Right renal cortex interstitium (tissue), 3 donors: Measurements from ENCODE around the gene CD8A. TPM values are rescaled to one million over a fixed set of nuclear protein-coding genes. Genes with fewer than 3 reads are reported as not detected.

Source experiments
- DNase-seq, 3 donors: peaks; one replicate each; pipeline ENCODE4 v3.0.0-alpha.2; 2013; ENCODE audit warnings: low read depth in 3 of 3, low spot score in 2 of 3
- polyA plus RNA-seq, 3 donors: library from polyadenylated mRNA; unstranded; fragments of 120-200 nt; gene quantifications; one replicate each; pipeline ENCODE4 v1.2.1, GENCODE V29; 2013; ENCODE audit not compliant: insufficient read length in 3 of 3

The CD8A gene
- polyA plus RNA-seq, 3 donors = 0.18 to 0.26 (median 0.24) TPM

DNA sequence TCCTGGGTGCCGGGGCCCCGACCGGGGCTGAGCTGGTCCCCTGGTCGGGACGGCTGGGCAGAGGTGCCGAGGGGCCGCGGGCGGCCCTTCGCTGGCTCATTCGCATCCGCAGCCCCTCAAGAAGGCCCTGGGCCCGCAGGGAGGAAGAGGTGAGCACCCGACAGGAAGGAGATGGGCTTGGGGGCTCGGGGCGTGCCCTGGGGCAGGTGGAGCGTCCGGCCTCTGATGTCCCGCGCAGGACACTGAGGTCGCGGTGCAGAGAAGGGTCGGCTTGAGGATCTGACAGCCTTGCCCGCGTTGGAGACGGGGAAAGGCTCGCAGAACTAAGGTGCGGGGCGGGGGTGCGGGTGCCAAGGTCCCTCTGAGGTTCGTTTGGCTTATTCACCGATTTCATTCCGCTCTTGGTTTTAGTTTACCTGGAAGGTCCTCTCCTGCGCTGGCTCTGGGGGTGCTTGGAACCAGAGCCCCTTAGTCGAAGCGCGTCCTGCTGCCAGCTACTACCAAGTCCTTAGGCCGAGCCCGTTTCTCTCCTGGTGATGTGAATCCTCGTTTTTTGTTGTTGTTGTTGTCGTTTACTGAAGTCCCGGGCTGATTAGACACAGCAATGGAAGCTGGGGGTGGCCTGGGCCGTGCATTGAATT is 18.9 kb upstream of the CD8A start:
- no peak for DNase-seq

DNA sequence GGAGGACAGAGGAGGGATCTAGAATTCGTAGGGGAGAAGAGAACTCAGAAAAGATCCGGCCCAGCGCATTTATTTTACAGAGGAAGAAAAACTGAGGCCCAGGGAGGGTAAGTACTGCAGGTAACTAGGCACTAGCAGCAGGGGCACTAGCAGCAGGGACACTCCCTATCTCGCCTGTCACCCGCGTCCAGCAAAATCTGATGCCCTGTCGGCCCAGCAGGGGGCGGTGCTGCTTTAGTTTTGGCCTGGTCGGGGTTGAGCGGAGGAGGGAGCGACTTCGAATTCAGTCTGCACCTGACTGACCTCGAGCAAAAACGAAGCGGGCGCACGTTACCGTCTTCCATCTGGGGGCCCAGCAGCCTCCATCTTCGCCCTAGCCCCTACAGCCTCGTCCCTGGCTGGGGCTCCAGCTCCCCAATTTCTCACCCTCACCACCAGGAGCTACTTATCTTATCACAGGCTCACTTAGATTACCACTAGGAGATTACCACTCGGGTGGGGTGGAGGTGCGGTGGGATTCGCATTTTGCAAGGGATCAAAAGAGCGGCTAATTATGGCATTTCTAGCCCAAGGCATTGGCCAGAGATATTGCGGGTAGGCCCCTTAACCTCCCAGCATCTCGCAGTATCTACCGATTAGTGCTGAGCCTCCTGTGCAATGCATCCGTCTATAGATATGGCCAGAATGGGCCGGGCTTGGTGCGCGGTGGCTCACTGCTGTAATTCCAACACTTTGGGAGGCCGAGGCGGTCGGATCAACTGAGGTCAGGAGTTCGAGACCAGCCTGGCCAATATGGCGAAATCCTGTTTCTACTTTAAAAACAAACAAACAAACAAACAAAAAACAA is 17.8 kb upstream of the CD8A start:
- DNase-seq = peak; percentile 65 to 77 (median 67)

DNA sequence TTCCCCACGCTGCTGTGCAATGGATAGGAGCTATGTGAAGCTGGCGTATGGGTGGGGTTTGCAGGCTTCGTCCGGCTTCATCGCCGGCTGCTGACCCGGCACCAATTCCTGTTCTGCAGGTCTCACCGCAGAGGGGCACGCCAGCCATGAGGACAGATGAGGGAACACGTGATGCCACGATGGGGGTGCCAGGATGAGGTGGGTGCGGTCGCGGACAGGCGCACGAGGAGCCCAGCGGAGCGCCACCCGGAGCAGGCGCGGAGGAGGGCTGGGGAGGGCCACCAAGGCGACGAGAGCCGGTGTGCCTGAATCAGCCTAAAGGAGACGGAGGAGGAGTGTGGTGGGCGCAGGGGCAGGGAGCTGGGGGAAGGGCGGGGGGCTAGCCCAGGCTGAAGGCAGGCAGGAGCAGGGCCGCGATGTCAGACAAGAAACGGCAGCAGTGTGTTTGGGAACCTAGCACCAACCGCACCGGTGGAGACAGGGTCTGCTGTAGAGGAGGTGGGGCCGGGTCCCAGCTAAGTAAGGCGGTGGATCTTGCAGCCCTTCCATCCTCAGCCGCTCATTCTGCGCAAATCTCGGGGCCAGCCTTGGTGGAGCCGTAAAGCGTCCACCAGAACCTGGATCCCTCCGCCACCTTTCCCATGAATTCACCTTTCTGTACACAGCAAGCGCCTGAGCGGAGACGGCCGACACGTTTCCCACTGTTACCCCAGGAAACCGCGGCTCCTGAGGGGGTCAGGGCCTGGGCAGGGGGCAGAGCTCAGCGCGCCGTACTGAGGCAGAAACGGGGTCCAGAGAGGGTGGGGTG is 17.0 kb upstream of the CD8A start:
- no peak for DNase-seq

DNA sequence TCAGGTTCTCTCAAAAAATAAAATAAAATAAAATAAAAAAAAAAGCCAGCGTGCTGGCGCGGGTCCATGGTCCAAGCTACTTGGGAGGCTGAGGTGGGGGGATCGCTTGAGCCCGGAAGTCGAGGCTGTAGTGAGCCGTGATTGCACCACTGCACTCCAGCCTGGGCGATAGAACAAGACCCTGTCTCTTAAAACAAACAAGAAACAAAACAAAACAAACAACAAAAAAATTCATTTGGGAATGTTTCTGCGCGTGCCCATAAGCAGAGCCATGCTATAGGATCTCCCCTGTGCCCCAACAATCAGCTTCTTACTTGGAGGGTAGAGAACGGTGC is 16.4 kb upstream of the CD8A start:
- no peak for DNase-seq

DNA sequence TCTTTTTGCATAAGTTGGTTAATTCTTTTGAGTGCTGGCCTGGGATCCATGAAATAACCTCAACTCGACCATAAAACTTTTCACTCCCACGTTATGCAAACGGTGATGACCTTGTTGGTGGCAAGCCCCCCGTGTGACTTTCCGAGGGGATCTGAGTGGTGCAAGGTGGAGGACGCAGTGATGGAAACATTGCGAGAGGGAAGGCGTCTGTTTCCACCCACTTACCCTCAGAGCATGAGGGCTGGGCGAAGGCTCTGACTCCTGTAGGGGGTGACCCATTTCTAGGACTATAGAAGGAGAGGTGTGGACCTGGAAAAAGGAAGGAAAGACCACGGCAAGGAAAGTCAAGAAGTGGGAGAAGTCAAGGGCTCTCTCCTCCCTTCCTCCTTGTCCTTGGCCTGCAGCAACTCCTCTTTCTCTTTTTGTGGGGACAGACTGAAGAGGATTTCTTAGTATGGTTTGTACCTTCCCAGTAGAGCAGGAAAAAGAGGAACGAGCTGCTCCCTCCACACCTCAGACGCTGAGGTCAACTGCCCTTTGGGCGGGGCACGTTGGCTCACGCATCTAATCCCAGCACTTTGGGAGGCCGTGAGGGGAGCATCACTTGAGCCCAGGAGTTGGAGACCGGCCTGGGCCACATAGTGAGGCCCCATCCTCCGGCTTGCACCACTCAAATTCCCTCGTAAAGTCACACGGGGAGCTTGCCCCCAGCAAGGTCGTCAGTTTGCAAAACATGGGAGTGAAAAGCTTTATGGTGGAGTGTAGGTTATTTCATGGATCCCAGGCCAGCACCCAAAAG is 15.5 kb upstream of the CD8A start:
- DNase-seq = no peak

DNA sequence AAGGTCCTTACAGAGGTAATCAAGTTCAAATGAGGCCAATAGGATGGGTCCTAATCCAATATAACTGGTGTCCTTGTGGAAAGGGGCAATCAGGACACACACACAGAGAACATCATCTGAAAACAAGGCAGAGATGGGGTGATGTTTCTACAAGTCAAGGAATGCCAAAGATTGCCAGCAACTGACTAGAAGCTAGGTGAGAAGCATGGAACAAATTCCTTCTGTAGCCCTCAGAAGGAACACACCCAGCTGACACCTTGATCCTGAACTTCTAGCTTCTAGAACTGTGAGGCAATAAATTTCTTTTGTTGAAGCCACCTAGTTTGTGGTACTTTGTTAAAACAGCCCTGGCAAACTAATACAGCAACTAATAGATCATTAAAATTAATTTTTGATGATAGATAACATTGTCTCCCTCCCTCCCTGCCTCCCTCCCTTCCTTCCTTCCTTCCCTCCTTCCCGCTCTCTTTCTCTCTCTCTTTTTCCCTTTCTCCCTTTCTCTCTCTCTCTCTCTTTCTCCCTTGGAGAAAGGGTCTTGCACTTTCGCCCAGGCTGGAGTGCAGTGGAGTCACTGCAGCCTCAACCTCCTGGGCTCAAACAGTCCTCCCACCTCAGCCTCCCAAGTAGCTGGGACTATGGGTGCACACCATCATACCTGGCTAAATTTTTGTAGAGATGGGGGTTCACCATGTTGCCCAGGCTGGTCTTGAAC is 10.3 kb upstream of the CD8A start:
- DNase-seq = no peak

DNA sequence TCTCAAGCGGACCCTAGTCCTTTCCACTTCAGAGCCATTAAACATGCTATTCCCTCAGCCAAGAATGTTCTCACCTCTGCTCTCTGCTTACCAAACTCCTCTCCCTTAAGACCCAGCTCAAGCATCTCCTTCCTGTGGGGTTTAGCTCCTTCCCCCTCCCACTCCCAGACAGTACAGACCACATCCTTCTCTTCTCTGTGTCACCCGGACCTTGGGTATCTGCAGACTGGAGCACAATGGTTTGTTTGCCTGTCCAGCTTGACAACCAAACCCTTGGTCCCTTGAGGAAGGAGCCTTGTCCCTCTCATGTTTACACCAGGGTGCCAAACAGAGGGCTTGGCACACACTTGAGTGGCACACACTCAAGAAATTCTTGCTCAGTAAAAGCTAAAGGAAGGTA is 4.1 kb upstream of the CD8A start:
- DNase-seq = no peak

DNA sequence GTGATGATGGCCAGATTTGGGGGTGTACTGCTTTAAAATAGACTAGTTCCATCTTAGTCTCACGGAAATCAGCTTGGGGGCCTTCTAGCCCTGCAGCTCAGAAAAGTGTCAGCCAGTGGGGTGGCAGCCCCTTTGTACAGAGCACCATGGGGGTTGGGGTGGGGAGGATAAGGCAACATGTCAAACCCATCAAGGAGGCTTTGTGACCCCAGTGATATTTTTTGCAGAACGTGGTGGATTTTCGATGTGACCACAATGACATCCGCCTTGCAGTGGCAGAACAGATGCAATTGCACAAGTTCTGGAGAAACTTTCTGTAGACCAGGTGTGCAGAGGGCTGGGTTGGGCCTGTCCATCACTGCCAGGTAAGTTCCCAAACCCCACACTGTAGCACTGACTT is 3.0 kb upstream of the CD8A start:
- DNase-seq = no peak

DNA sequence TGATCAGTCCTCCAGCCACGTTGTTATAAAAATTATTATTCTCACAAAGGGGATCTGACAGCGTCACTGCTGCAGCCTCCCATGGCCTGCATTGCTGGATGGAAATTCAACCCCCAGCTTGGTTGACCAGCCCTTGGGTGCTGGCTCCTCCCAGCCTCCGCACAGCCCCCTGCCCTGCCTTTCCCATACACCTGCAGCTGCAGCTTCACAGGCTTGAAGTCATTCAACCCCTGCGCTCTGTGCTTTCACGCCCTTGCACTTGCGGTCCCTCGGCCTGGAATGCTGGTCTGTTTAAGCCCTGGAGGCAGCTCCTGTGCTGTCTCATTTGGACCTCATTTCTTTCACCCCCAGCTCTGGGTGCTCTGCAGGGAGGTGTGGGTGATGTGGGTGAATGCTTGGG is 860 bp upstream of the CD8A start:
- no peak for DNase-seq

DNA sequence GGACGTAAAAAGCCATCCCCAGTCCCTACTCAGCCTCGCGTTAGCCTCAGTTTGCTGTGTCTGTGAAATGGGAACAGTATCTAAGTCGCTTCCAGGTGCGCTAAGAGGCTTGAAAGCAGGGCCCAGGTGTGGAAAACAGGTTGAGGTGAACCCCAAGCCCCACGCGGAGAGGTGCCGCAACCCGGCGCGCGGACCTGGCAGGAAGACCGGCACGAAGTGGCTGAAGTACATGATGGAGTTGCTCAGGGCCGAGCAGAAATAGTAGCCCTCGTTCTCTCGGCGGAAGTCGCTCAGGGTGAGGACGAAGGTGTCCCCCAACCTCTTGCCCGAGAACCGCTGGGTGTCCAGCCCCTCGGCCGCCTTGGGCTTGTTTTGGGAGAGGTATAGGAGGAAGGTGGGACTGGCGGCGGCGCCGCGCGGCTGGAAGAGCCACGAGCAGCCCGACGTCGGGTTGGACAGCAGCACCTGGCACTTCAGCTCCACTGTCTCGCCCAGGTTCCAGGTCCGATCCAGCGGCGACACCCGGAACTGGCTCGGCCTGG is 508 bp downstream of the CD8A start:
- no peak for DNase-seq

DNA sequence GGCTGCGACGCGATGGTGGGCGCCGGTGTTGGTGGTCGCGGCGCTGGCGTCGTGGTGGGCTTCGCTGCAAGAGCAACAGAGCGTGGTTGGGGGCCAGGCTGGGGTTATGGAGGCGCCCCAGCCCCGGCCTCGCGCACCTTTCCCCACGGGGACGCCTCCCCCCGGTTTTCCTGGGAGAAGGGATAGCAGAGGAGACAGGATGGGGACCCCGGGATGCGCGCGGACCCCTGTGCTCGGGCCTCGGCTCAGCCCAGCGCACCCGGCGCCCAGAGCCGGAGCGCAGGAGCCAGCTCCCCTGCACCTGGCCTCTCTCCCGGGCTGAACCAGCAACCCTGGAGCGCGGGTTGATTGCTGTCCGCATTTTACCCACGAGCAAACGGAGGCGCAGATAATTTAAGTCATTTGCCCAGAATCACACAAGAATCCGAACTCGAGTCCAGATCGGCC is 1.0 kb downstream of the CD8A start:
- no peak for DNase-seq

DNA sequence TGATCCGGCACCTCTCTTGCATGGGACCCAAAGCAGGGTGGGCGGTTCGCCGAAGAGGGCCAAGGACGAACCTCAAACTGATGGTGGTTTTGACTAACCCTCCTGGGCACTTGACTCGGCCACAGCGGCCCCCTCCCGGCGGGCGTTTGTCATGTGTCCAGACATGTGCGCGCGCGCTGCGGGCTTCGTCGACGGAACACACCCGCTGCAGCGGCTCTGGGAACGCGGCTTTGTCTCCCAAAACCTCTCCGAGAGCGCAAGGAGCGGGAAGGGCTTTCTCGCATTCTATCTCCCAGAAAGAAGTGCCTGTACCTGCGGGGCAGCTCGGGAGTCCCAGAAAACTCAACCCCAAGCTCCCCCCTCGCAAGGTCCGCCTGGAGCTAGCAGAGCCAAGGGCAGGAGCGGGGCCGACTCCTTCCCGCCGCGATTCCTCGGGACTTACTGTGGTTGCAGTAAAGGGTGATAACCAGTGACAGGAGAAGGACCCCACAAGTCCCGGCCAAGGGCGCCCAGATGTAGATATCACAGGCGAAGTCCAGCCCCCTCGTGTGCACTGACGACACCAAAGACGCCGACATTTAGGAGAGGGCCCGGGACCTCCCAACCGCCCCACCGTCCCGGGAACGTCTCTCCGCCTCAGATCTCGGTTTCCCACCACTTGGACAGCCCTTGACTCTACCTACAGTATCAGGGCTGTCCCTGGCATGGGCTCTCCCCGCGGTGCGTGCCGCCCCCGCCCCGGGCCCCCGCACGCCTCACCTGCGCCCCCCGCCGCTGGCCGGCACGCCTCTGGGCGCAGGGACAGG is 1.6 kb downstream of the CD8A start:
- DNase-seq = no peak

DNA sequence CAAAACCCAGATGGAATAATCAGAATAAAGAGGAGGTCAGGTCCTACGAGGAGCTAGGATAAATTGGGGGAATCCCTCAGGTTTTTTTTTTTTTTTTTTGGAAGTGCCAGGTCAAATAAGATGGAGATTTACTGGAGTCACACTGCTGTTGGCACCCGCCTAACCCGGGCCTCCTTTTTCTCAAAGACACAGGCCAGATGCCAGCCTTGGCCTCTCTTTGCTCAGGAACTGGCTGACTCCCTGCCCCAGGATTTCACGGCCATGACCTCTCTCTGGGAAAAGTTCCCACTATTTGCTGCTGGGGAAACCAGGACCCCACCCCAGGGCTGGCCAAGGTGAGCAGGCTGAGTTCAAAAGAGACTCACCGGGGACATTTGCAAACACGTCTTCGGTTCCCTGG is 2.5 kb downstream of the CD8A start:
- DNase-seq = no peak

DNA sequence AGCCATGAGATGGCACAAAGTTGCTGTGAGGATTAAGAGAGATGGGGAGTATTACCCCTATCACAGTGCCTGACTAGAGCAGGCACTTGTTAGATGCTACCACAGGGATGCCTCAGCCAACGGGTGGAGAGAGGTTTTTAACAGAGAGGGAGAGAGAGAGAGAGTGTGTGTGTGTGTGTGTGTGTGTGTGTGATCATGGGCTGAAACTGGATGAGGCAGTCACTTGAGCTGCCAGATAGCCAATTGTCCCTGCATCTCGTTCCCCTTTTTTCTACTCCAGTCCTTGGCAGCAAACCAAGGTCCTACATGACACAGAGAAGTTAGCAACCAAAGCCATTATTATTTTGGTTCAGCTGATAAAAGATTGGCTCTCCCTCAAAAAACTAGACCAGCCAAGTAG is 3.0 kb downstream of the CD8A start:
- no peak for DNase-seq

DNA sequence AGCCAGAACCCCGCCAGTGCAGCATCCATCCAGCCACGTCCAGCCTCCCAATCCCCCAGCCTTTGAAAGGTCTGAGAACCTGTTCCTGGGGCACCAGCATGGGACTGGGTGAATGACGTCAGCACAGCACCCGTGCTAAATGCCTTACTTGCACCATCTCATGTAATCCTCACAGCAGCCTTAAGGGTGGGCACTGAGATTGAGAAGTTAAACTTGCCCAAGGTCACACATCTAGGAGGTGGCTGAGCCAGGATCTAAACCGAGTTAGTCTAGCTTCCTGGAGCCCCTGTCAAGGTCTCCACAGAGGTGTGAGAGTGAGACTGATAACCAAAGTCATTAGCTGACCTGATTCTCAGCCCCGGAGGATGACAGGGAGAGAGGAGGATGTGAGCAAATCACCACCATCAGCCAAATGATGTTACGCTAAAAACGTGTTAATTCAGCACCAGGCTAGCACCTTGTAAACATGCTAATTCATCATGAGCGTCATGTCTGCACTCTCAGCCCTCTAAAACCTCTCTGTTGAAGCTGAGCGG is 4.6 kb downstream of the CD8A start:
- DNase-seq = no peak

DNA sequence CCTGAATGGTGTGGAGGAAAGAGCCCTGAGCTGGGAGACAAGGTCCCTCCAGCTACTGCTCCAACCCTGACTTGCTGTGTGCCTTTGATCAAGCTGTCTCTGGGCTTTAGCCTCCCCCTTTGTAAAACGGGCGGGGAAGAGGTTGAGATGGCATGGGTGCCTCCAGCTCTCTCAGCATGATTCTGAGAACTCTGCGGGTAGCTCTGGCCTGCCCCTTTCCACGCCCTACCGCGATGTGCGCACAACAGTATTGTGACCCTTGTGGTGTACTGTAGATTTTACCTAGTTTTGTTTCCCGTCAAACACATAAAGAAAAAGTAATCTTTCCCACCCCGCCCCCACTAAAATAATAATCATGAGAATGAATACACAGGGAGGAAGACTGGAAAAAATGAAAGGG is 5.3 kb downstream of the CD8A start:
- no peak for DNase-seq

DNA sequence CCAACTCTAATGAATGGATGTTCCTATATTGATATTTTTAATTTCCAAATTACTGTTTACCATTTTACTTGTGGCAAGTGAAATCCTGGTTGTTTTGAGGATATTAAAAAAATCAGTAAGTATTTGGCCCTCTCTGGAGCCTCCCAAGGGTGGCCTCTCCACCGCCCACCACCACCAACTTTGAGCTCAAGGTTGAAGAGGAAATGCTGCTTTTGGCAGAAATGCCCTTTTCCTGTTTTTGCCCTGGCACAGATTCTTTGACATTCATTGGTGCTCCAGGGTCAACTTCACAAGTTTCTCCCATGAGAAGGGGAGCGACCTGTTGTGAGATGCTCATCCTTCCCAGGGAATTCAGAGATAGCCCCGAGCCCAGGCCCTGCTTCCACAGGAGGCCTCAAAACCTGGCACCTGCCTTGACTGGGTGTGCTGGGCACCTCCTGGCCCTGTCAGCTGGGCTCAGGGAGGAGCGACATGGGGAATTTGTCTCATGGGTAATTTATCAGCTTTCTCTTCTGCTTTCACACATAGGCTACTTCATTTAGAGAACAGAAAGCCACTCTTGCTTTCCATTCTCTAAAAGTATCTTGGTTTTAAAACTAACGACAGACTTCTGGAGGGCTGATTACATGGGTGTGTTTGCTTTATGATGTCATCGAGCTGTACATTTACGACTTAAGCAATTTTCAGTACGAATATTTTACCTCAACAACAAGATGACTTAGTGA is 6.9 kb downstream of the CD8A start:
- no peak for DNase-seq

DNA sequence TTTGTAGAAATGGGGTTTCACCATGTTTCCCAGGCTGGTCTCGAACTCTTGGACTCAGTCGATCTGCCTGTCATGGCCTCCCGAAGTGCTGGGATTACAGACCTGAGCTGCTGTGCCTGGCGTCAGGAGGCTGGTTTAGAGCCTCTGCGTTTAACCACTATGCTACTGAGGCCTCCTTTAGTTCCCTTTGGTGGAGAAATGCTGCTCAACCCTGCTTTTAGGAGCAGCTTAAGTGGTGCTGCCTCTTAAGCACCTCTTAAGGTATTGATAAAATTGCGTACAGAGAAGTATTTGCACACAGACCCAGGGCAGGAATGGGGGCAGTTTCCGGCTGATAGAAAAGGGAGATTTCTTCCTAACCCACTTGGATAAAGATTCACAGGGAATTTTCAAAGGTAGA is 8.0 kb downstream of the CD8A start:
- DNase-seq = no peak
